ENCODE data around the gene TBC1D2. TPM values are rescaled to one million over a fixed set of nuclear protein-coding genes. Genes with fewer than 3 reads are reported as not detected.

The TBC1D2 gene
- total and polyA plus RNA-seq, 2 of the 13 experiments (the other 11 are each of a cell fraction or from before 2014, with no cell fraction given): 2.0 to 2.8 TPM

DNA sequence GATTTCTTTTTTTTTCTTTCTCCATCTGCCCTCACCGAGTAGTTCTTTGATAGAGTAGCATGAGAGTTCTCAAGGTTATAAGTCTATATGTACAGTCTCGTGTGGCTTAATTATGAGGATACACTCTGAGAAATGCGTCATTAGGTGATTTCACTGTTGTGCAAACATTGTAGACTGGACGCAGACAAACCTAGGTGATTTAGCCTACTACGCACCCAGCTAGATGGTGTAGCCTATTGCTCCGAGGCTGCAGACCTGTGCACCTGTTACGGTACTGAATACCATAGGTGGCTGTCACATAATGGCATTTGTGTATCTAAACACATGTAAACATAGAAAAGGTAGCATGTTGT, 36.1 kb downstream of the TBC1D2 start:
- Histone ChIP-seq H3K27me3 (ENCODE audit: control insufficient read depth in 1 of 2, insufficient read depth in 2 of 2, low read length in 2 of 2) (no peaks in the 10 kb centered on the region), H3K9me3 (ENCODE audit: low read length) (no peaks in the 10 kb centered on the region), H3K9ac (ENCODE audit: insufficient read depth, low read depth, low read length) (no peak overlapping the region), H3K4me2 (ENCODE audit: low read depth, low read length) (no peak overlapping the region), H3K27ac (ENCODE audit: extremely low read length, insufficient read depth, low read length) (no peak overlapping the region), H3K79me2 (ENCODE audit: insufficient read depth, low read length) (no peaks in the 10 kb centered on the region), H4K20me1 (ENCODE audit: insufficient read depth, low read length) (no peaks in the 10 kb centered on the region), H3K4me3 (replicated peaks in 1 of 3; ENCODE audit: insufficient read depth in 1 of 3, low read depth in 2 of 3, low read length in 3 of 3) (no peak overlapping the region), H2AFZ (ENCODE audit: low read length) (no peak overlapping the region), H3K36me3 (replicated peaks in 1 of 2; ENCODE audit: control insufficient read depth in 1 of 2, insufficient read depth in 2 of 2, low read length in 2 of 2) (no peaks in the 10 kb centered on the region; a peak in 1 of 5 replicates), H3K4me1 (ENCODE audit: insufficient read depth, low read length) (peaks cover 30% of the 10 kb centered on the region)
- intact Hi-C loops (cut with micrococcal nuclease; ENCODE audit: unreplicated experiment): no loop called here
- WGBS (ENCODE audit: low lambda C conversion rate): 96% methylated on average over 7 of the region's 7 CpGs
- ChIA-PET CTCF (ENCODE audit: low intra/inter-chr PET ratio, low total read pairs) (no interaction called here), POLR2A (interaction anchor here (1.0 kb wide), 1 partner anchor 37 kb away, joined by 3 read pairs; no protein-coding TSS in a partner anchor)
- ATAC-seq (no peak), DNase-seq (ENCODE audit: low spot score) (no peak), FAIRE-seq (no peak)
- TF ChIP-seq ZNF660 (CRISPR knock-in tag; IDR thresholded peaks at IDR 0.05; ENCODE audit: borderline replicate concordance, low read depth) (no peak), MAFG (CRISPR knock-in tag; IDR thresholded peaks at IDR 0.05) (no peak), ISX (CRISPR knock-in tag; conservative IDR thresholded peaks at IDR 0.05) (no peak), PHF5A (CRISPR knock-in tag; IDR thresholded peaks at IDR 0.05; ENCODE audit: low read depth, unreplicated experiment) (no peak), ZMYM2 (CRISPR knock-in tag; IDR thresholded peaks at IDR 0.05) (no peak), MXD4 (CRISPR knock-in tag; IDR thresholded peaks at IDR 0.05) (no peak)
- TF ChIP-seq, protein P1, sequence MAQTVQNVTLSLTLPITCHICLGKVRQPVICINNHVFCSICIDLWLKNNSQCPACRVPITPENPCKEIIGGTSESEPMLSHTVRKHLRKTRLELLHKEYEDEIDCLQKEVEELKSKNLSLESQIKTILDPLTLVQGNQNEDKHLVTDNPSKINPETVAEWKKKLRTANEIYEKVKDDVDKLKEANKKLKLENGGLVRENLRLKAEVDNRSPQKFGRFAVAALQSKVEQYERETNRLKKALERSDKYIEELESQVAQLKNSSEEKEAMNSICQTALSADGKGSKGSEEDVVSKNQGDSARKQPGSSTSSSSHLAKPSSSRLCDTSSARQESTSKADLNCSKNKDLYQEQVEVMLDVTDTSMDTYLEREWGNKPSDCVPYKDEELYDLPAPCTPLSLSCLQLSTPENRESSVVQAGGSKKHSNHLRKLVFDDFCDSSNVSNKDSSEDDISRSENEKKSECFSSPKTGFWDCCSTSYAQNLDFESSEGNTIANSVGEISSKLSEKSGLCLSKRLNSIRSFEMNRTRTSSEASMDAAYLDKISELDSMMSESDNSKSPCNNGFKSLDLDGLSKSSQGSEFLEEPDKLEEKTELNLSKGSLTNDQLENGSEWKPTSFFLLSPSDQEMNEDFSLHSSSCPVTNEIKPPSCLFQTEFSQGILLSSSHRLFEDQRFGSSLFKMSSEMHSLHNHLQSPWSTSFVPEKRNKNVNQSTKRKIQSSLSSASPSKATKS (CRISPR knock-in tag; IDR thresholded peaks at IDR 0.05): no peak
- TF ChIP-seq, protein P2, sequence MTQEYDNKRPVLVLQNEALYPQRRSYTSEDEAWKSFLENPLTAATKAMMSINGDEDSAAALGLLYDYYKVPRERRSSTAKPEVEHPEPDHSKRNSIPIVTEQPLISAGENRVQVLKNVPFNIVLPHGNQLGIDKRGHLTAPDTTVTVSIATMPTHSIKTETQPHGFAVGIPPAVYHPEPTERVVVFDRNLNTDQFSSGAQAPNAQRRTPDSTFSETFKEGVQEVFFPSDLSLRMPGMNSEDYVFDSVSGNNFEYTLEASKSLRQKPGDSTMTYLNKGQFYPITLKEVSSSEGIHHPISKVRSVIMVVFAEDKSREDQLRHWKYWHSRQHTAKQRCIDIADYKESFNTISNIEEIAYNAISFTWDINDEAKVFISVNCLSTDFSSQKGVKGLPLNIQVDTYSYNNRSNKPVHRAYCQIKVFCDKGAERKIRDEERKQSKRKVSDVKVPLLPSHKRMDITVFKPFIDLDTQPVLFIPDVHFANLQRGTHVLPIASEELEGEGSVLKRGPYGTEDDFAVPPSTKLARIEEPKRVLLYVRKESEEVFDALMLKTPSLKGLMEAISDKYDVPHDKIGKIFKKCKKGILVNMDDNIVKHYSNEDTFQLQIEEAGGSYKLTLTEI (CRISPR knock-in tag; conservative IDR thresholded peaks at IDR 0.05): no peak
- in situ Hi-C loops (cut with HindIII; ENCODE audit: extremely low pct_ligation_motif_present, low pct_unique_long_range_greater_than_20kb): no loop called here
- BruUV-seq (replicated peaks): no TSS peak

Measured in HepG2 (cell line).